HCT116 (cell line): ENCODE data around the gene MAMSTR. TPM values are rescaled to one million over a fixed set of nuclear protein-coding genes. Genes with fewer than 3 reads are reported as not detected.

Source experiments
- ATAC-seq: fragments of 200-7000 bp; cut with Tn5 transposase; 2 replicates; pipeline ENCODE4 v1.9.1; 2020; ENCODE audit warnings: mild to moderate bottlenecking, moderate library complexity
- BruUV-seq: library from RNA; stranded (reverse); fragments of 400-500 nt; replicated peaks from 2 replicates; lab custom pipeline; 2021; lab: Mats Ljungman, UMichigan
- CTCF ChIA-PET: fragments of 300-600 bp; sonication (Branson Sonifier 250); formaldehyde crosslinking; loops from one replicate; lab custom pipeline; 2021; ENCODE audit warnings: antibody characterized with exemption; lab: Charles Lee
- POLR2A ChIA-PET: fragments of 300-600, 350-600 bp; sonication (Branson Sonifier 250); formaldehyde crosslinking; loops from one replicate; lab custom pipeline; 2021; ENCODE audit warnings: antibody characterized with exemption; lab: Charles Lee
- RAD21 ChIA-PET, 2 experiments: fragments of 300-600 bp; sonication (Branson Sonifier 250); formaldehyde crosslinking; loops; one replicate each; lab custom pipeline; 2023; ENCODE audit warnings: low total read pairs in 2 of 2; ENCODE audit not compliant: uncharacterized antibody in 2 of 2, unreplicated experiment in 2 of 2, low non-redundant PET in 1 of 2; lab: Charles Lee
- DNase-seq: peaks from one replicate; pipeline ENCODE4 v3.0.0-alpha.2; 2010; ENCODE audit warnings: low read depth, low spot score
- H2AFZ ChIP-seq: fragments of 200-600 bp; shearing (Covaris generic), sonication (generic); 2 replicates; pipeline ENCODE4 v1.6.1; 2017; ENCODE audit warnings: low read depth, mixed run types, mixed read lengths, antibody characterized with exemption, low read length; ENCODE audit not compliant: poor library complexity, severe bottlenecking
- H3K27ac ChIP-seq: 2 replicates; pipeline ENCODE4 v1.5.1; 2012; ENCODE audit warnings: low read depth, low read length
- H3K27me3 ChIP-seq: fragments of 200-600 bp; sonication (generic); 2 replicates; pipeline ENCODE4 v1.6.1; 2016; ENCODE audit warnings: mixed run types, low read length, mixed read lengths; ENCODE audit not compliant: insufficient read depth
- H3K36me3 ChIP-seq, 2 experiments: fragments of 200-500 bp in 1 of 2; fragments of 200-600 bp in 1 of 2; sonication (Bioruptor generic) in 1 of 2; sonication (generic) in 1 of 2; 2 replicates each; pipeline versions ENCODE4 v1.5.1 to v1.6.1; 2014 to 2016; ENCODE audit warnings: low read length in 2 of 2, inconsistent platforms in 1 of 2, mixed read lengths in 1 of 2, mixed run types in 1 of 2; ENCODE audit not compliant: insufficient read depth in 2 of 2, control insufficient read depth in 1 of 2
- H3K4me1 ChIP-seq, 2 experiments: fragments of 200-600 bp in 1 of 2; sonication (generic) in 1 of 2; 2 replicates each; pipeline versions ENCODE4 v1.5.1 to v1.6.1; 2012 to 2017; ENCODE audit warnings: low read length in 2 of 2, inconsistent platforms in 1 of 2, mild to moderate bottlenecking in 1 of 2, mixed read lengths in 1 of 2, mixed run types in 1 of 2, moderate library complexity in 1 of 2; ENCODE audit not compliant: insufficient read depth in 2 of 2, control insufficient read depth in 1 of 2
- H3K4me2 ChIP-seq: fragments of 200-600 bp; sonication (generic); 2 replicates; pipeline ENCODE4 v1.6.1; 2017; ENCODE audit warnings: mixed run types, low read length, mixed read lengths
- H3K4me3 ChIP-seq, 2 experiments: fragments of 200-600 bp in 1 of 2; sonication (generic) in 1 of 2; replicated peaks in 1 of 2; 2 replicates each; pipeline ENCODE4 v1.5.1; 2011 to 2016; ENCODE audit warnings: low read length in 2 of 2, control low read depth in 1 of 2, low read depth in 1 of 2, mild to moderate bottlenecking in 1 of 2, mixed read lengths in 1 of 2, mixed run types in 1 of 2
- H3K79me2 ChIP-seq: fragments of 200-600 bp; sonication (generic); 2 replicates; pipeline ENCODE4 v1.6.1; 2017; ENCODE audit warnings: mild to moderate bottlenecking, mixed run types, low read length, moderate library complexity, mixed read lengths; ENCODE audit not compliant: insufficient read depth
- H3K9ac ChIP-seq: fragments of 200-600 bp; sonication (generic); 2 replicates; pipeline ENCODE4 v1.6.1; 2016; ENCODE audit warnings: low read length, mixed read lengths
- H3K9me2 ChIP-seq: fragments of 200-600 bp; sonication (generic), shearing (Covaris generic); 2 replicates; pipeline ENCODE4 v1.6.1; 2017; ENCODE audit warnings: mixed run types, mild to moderate bottlenecking, moderate library complexity; ENCODE audit not compliant: insufficient read depth
- H3K9me3 ChIP-seq, 2 experiments: fragments of 200-500 bp in 1 of 2; fragments of 200-600 bp in 1 of 2; sonication (Bioruptor generic) in 1 of 2; sonication (generic) in 1 of 2; 2 replicates each; pipeline ENCODE4 v1.6.1; 2014 to 2017; ENCODE audit warnings: low read length in 2 of 2, mixed read lengths in 2 of 2, inconsistent platforms in 1 of 2, low read depth in 1 of 2, mild to moderate bottlenecking in 1 of 2, mixed run types in 1 of 2, moderate library complexity in 1 of 2; ENCODE audit not compliant: control insufficient read depth in 1 of 2, insufficient read depth in 1 of 2
- H4K20me1 ChIP-seq: fragments of 200-600 bp; sonication (generic), shearing (Covaris generic); 2 replicates; pipeline ENCODE4 v1.6.1; 2017; ENCODE audit warnings: mixed run types, mild to moderate bottlenecking, moderate library complexity; ENCODE audit not compliant: insufficient read depth
- ATF3 ChIP-seq: IDR thresholded peaks from 2 replicates; pipeline ENCODE4 v1.6.1; 2012
- CBX3 ChIP-seq: IDR thresholded peaks from 2 replicates; pipeline ENCODE4 v1.6.1; 2012; ENCODE audit warnings: low read depth
- CEBPB ChIP-seq: IDR thresholded peaks from 2 replicates; pipeline ENCODE4 v1.6.1; 2012; ENCODE audit warnings: low read depth
- CTCF ChIP-seq, 3 experiments: fragments of 200-600 bp in 1 of 3; sonication (generic) in 1 of 3; IDR thresholded peaks in 2 of 3; conservative IDR thresholded peaks in 1 of 3; 2 replicates each; pipeline ENCODE4 v1.5.1; 2012 to 2017; ENCODE audit warnings: low read depth in 2 of 3, low read length in 2 of 3, antibody characterized with exemption in 1 of 3, borderline replicate concordance in 1 of 3, control low read depth in 1 of 3, mild to moderate bottlenecking in 1 of 3, mixed read lengths in 1 of 3, mixed run types in 1 of 3, moderate library complexity in 1 of 3; ENCODE audit not compliant: insufficient read depth in 1 of 3
- ELF1 ChIP-seq: IDR thresholded peaks from 2 replicates; pipeline ENCODE4 v1.6.1; 2012; ENCODE audit warnings: low read depth, borderline replicate concordance
- EZH2 ChIP-seq: fragments of 200-600 bp; sonication (generic); IDR thresholded peaks from 2 replicates; pipeline ENCODE4 v1.6.1; 2017; ENCODE audit warnings: antibody characterized with exemption, mixed run types
- EZH2phosphoT487 ChIP-seq: fragments of 200-600 bp; IDR thresholded peaks from 2 replicates; pipeline ENCODE4 v1.6.1; 2018; ENCODE audit warnings: antibody characterized with exemption, borderline replicate concordance
- FOSL1 ChIP-seq: IDR thresholded peaks from 2 replicates; pipeline ENCODE4 v1.6.1; 2012; ENCODE audit warnings: low read depth
- JUND ChIP-seq: IDR thresholded peaks from 2 replicates; pipeline ENCODE4 v1.6.1; 2012
- POLR2A ChIP-seq: IDR thresholded peaks from 2 replicates; pipeline ENCODE4 v1.7.0; 2011; ENCODE audit warnings: borderline replicate concordance; ENCODE audit not compliant: insufficient read depth, insufficient read length; ENCODE audit errors: extremely low read depth
- POLR2AphosphoS5 ChIP-seq: IDR thresholded peaks from 2 replicates; pipeline ENCODE4 v1.6.1; 2011; ENCODE audit warnings: mild to moderate bottlenecking, low read depth, low read length, moderate library complexity
- RAD21 ChIP-seq: IDR thresholded peaks from 2 replicates; pipeline ENCODE4 v1.6.1; 2012; ENCODE audit warnings: low read depth, mild to moderate bottlenecking
- REST ChIP-seq: IDR thresholded peaks from 2 replicates; pipeline ENCODE4 v1.6.1; 2012; ENCODE audit warnings: low read depth
- SIN3A ChIP-seq: IDR thresholded peaks from 2 replicates; pipeline ENCODE4 v1.6.1; 2012; ENCODE audit warnings: low read depth
- SRF ChIP-seq: IDR thresholded peaks from 2 replicates; pipeline ENCODE4 v1.6.1; 2012; ENCODE audit warnings: low read depth
- TCF7L2 ChIP-seq: IDR thresholded peaks from 2 replicates; pipeline ENCODE4 v1.7.0; 2011; ENCODE audit warnings: borderline replicate concordance, inconsistent platforms; ENCODE audit not compliant: insufficient read depth, insufficient read length; ENCODE audit errors: extremely low read depth
- YY1 ChIP-seq: IDR thresholded peaks from 2 replicates; pipeline ENCODE4 v1.6.1; 2011; ENCODE audit warnings: low read length, low read depth, moderate library complexity, mild to moderate bottlenecking; ENCODE audit not compliant: insufficient replicate concordance; ENCODE audit errors: extremely low read depth
- ZBTB33 ChIP-seq: IDR thresholded peaks from 2 replicates; pipeline ENCODE4 v1.6.1; 2011; ENCODE audit warnings: mild to moderate bottlenecking, low read length, moderate library complexity; ENCODE audit not compliant: insufficient replicate concordance; ENCODE audit errors: extremely low read depth
- ZFX ChIP-seq: fragments of 450-650 bp; IDR thresholded peaks from 2 replicates; pipeline ENCODE4 v1.6.1; 2017
- ZNF274 ChIP-seq: fragments of 200-500 bp; sonication (Bioruptor generic); IDR thresholded peaks from 2 replicates; pipeline ENCODE4 v1.6.1; 2014; ENCODE audit warnings: mild to moderate bottlenecking, low read depth, low read length, inconsistent platforms
- intact Hi-C: fragments of 100-400 bp; cut with micrococcal nuclease; formaldehyde crosslinking; loops from 2 replicates; pipeline ENCODE4 v1.10.0; 2022
- total RNA-seq: library from RNA; stranded (reverse); gene quantifications from one replicate; pipeline ENCODE4 v1.2.1, GENCODE V29; 2021; ENCODE audit not compliant: unreplicated experiment

The MAMSTR gene
- total RNA-seq, 1 experiment from 2014 or later, result 1.3 TPM

- CTCF ChIA-PET, result no interaction called here
- RAD21 ChIA-PET, result no interaction called here
- no peak for TF ChIP-seq REST
- TF ChIP-seq ZFX, result no peak
- no peak for TF ChIP-seq JUND
- no peak for TF ChIP-seq TCF7L2
- no peak for TF ChIP-seq FOSL1
- TF ChIP-seq CTCF (IDR thresholded peaks at IDR 0.05 in 2 of 3, conservative IDR thresholded peaks at IDR 0.05 in 1 of 3; ENCODE audit: borderline replicate concordance in 1 of 3, insufficient read depth in 1 of 3, low read depth in 2 of 3, low read length in 2 of 3), result no peak
- TF ChIP-seq POLR2A, result no peak
- TF ChIP-seq ZNF274, result no peak
- no peak for TF ChIP-seq EZH2
- no peak for TF ChIP-seq ELF1
- TF ChIP-seq SRF, result no peak
- no peak for TF ChIP-seq YY1
- TF ChIP-seq RAD21, result no peak
- TF ChIP-seq SIN3A, result no peak
- no peak for TF ChIP-seq CBX3
- TF ChIP-seq ATF3, result no peak
- TF ChIP-seq POLR2AphosphoS5, result no peak
- TF ChIP-seq ZBTB33, result no peak
- TF ChIP-seq CEBPB, result no peak
- no peak for TF ChIP-seq EZH2phosphoT487
- TF ChIP-seq, all 23 proteins: peak for 0
- Histone ChIP-seq H3K27ac (no peak overlapping the region), H3K9me2 (no peaks in the 10 kb centered on the region), H3K36me3 (no peaks in the 10 kb centered on the region), H3K27me3 (no peaks in the 10 kb centered on the region), H3K4me2 (no peak overlapping the region), H3K4me1 (peaks cover 25 to 27% of the 10 kb centered on the region in 2 experiments), H2AFZ (no peak overlapping the region), H4K20me1 (no peaks in the 10 kb centered on the region), H3K4me3 (no peak overlapping the region), H3K9me3 (no peaks in the 10 kb centered on the region), H3K9ac (no peak overlapping the region), H3K79me2 (peaks cover 2% of the 10 kb centered on the region; the same call in 1 of the 2 replicates)
- no peak for DNase-seq
- no peak for ATAC-seq
- intact Hi-C loops, result no loop called here
- BruUV-seq, result no TSS peak
- POLR2A ChIA-PET, result no interaction called here
Observed at GRCh38 chr19:48757089-48757675, 37.7 kb upstream of the MAMSTR start.
